BLaER1 (cell line): Measurements from ENCODE around the gene NUP85.
A peak's percentile ranks its signal among the peaks of the same experiment; 100 is the strongest.

Experiments used
- H3K27ac ChIP-seq: shearing (Covaris generic); formaldehyde crosslinking; 2 replicates; pipeline ENCODE4 v1.8.1; 2022
- H3K27me3 ChIP-seq: shearing (Covaris generic); formaldehyde crosslinking; 2 replicates; pipeline ENCODE4 v1.8.1; 2022
- H3K36me3 ChIP-seq: shearing (Covaris generic); formaldehyde crosslinking; 2 replicates; pipeline ENCODE4 v1.8.1; 2022
- H3K4me1 ChIP-seq: shearing (Covaris generic); formaldehyde crosslinking; 2 replicates; pipeline ENCODE4 v1.8.1; 2022
- H3K4me2 ChIP-seq: shearing (Covaris generic); formaldehyde crosslinking; 2 replicates; pipeline ENCODE4 v1.8.1; 2022
- H3K4me3 ChIP-seq: shearing (Covaris generic); formaldehyde crosslinking; 2 replicates; pipeline ENCODE4 v1.8.1; 2022
- H3K9ac ChIP-seq: shearing (Covaris generic); formaldehyde crosslinking; 2 replicates; pipeline ENCODE4 v1.8.1; 2022
- H3K9me3 ChIP-seq: shearing (Covaris generic); formaldehyde crosslinking; 2 replicates; pipeline ENCODE4 v1.8.1; 2022
- H4K20me1 ChIP-seq: shearing (Covaris generic); formaldehyde crosslinking; 2 replicates; pipeline ENCODE4 v1.8.1; 2022
- Cebpa-rat ChIP-seq: shearing (Covaris generic); IDR thresholded peaks from 2 replicates; pipeline ENCODE4 v1.8.1; 2022

The NUP85 gene

DNA sequence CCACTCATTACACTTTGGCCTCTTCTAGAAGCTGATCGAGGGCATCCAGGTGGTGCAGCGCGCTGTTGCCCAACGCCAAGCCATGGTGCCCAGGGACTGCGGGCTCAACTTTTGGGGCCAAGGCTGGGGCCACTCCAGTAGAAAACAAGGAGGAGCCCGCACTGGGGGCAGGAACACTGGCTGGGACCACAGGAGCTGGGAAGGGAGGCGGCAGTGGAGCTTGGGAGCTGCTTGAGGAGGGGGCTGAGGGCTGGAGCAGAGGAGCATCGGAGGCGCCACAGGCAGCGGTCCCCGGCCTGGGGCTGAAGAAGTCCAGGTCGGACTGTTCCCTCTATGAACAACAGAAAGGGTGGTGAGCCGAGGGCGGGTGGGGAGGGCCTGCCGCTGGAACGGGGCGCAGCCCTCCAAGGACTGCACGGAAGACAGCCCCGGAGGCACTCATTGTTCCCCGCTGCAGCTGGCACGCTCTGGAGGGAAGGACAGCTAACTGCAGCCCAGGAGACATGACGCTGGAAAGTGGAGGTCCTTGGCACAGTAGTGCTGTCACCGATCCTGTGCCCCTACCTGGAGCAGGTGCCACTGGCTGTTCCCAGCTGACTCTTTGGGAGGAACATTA lies 34.4 kb downstream of the NUP85 start:
- H3K9me3 ChIP-seq = no peaks in the 10 kb centered on the region
- H3K36me3 ChIP-seq = peaks cover 94% of the 10 kb centered on the region
- H3K4me1 ChIP-seq = peaks cover 46% of the 10 kb centered on the region
- H4K20me1 ChIP-seq = peaks cover 53% of the 10 kb centered on the region
- H3K4me3 ChIP-seq = no peak overlapping the region
- H3K9ac ChIP-seq = no peak overlapping the region
- H3K27ac ChIP-seq = no peak overlapping the region
- no peak overlapping the region for H3K4me2 ChIP-seq
- H3K27me3 ChIP-seq = no peaks in the 10 kb centered on the region
- no peak for TF ChIP-seq Cebpa-rat

GRCh38 chr17:75240394-75241142 lies 35.1 kb downstream of the NUP85 start:
- Histone ChIP-seq H3K4me1 (peaks cover 53% of the 10 kb centered on the region), H4K20me1 (peaks cover 54% of the 10 kb centered on the region), H3K9me3 (no peaks in the 10 kb centered on the region), H3K27ac (0 out of 2 replicates have a peak overlapping the region, but pooled peaks have one; percentile 26), H3K9ac (no peak overlapping the region), H3K36me3 (peaks cover 94% of the 10 kb centered on the region), H3K27me3 (no peaks in the 10 kb centered on the region), H3K4me3 (no peak overlapping the region), H3K4me2 (0 out of 2 replicates have a peak overlapping the region, but pooled peaks have one; percentile 9)
- TF ChIP-seq Cebpa-rat = no peak

GRCh38 chr17:75241143-75241430 lies 35.6 kb downstream of the NUP85 start:
- peaks cover 59% of the 10 kb centered on the region for H4K20me1 ChIP-seq
- 0 out of 2 replicates have a peak overlapping the region, but pooled peaks have one; percentile 26 for H3K27ac ChIP-seq
- H3K27me3 ChIP-seq = no peaks in the 10 kb centered on the region
- H3K36me3 ChIP-seq = peaks cover 94% of the 10 kb centered on the region
- no peak for TF ChIP-seq Cebpa-rat
- 0 out of 2 replicates have a peak overlapping the region, but pooled peaks have one; percentile 9 for H3K4me2 ChIP-seq
- H3K9me3 ChIP-seq = no peaks in the 10 kb centered on the region
- no peak overlapping the region for H3K4me3 ChIP-seq
- no peak overlapping the region for H3K9ac ChIP-seq
- peaks cover 58% of the 10 kb centered on the region for H3K4me1 ChIP-seq

GRCh38 chr17:75241502-75241901 lies 36.0 kb downstream of the NUP85 start:
- H3K9ac ChIP-seq = no peak overlapping the region
- no peak for TF ChIP-seq Cebpa-rat
- peaks cover 94% of the 10 kb centered on the region for H3K36me3 ChIP-seq
- no peaks in the 10 kb centered on the region for H3K27me3 ChIP-seq
- no peak overlapping the region for H3K4me3 ChIP-seq
- peaks cover 61% of the 10 kb centered on the region for H4K20me1 ChIP-seq
- H3K27ac ChIP-seq = no peak overlapping the region
- no peaks in the 10 kb centered on the region for H3K9me3 ChIP-seq
- peaks cover 62% of the 10 kb centered on the region for H3K4me1 ChIP-seq
- H3K4me2 ChIP-seq = no peak overlapping the region

DNA sequence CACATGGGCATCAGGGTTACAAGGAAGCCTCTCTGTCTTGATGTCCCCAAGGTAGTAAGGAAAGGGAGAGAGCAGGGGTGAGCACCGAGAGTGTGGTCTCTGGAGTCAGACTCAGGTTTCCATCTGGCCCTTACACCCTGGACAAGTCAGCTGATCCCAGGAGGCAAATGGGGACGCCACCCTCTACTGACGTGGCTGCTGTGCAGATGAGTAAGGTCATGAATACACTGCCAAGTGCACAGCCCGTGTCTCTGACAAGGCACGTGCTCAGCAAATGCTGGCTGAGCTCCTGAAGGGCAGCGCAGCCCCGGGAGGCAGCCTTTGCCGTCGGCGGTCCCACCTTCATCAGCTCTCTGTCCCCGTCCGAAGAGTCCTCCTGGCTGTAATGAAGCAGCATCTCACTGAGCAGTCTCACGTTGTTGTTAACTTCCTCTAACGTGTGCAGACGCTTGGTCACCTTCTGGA lies 36.5 kb downstream of the NUP85 start:
- Histone ChIP-seq H3K27ac (0 out of 2 replicates have a peak overlapping the region, but pooled peaks have one; percentile 78), H3K27me3 (no peaks in the 10 kb centered on the region), H3K4me2 (no peak overlapping the region), H3K9ac (no peak overlapping the region), H3K36me3 (peaks cover 94% of the 10 kb centered on the region), H4K20me1 (peaks cover 57% of the 10 kb centered on the region), H3K4me1 (peaks cover 65% of the 10 kb centered on the region), H3K4me3 (no peak overlapping the region), H3K9me3 (no peaks in the 10 kb centered on the region)
- TF ChIP-seq Cebpa-rat = no peak

GRCh38 chr17:75242461-75243042 lies 37.1 kb downstream of the NUP85 start:
- Histone ChIP-seq H3K36me3 (peaks cover 91% of the 10 kb centered on the region), H3K9ac (no peak overlapping the region), H3K27ac (peak overlapping the region; percentile 78; the same call in 1 of the 2 replicates), H4K20me1 (peaks cover 53% of the 10 kb centered on the region), H3K4me3 (no peak overlapping the region), H3K9me3 (no peaks in the 10 kb centered on the region), H3K27me3 (no peaks in the 10 kb centered on the region), H3K4me1 (peaks cover 63% of the 10 kb centered on the region), H3K4me2 (no peak overlapping the region)
- no peak for TF ChIP-seq Cebpa-rat

DNA sequence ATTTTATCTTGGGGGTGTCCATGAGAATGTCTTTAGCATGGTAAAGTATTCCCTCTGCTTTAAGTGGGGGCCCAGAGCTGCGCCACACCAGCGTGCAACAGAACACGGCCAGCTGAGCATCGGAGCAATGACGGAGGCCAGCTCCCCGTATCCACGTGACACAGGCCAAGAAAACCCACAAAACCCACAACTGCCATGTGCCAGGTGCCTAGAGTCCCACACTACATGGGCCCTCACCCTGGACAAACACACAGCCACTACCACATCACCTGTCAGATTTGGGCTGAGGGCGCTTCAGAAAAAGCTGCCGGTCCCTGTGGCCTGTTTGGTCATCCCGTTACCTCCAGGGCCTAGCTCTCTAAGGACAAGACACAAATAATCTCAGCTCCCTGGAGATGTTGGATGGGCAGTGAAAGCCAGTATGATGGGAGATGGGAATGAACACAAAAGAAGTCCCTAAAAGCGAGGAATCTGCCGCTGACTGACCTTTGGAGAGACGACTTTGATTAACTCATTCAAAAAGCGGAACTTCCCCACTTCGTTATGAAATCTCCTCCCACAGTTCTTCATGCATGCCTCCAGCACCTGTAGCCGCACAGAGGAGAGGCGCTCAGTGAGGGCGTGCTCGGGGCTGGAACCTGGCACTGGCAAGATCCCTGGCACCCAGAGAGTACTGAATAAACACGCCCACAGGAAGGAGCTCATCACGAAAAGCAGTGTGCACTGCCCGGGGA lies 38.8 kb downstream of the NUP85 start:
- Histone ChIP-seq H3K27me3 (no peaks in the 10 kb centered on the region), H3K4me1 (peaks cover 59% of the 10 kb centered on the region), H3K36me3 (peaks cover 78% of the 10 kb centered on the region), H3K4me3 (0 out of 2 replicates have a peak overlapping the region, but pooled peaks have one; percentile 24), H3K9ac (peak overlapping the region; percentile 68), H4K20me1 (peaks cover 51% of the 10 kb centered on the region), H3K4me2 (peak overlapping the region; percentile 86), H3K27ac (peak overlapping the region; percentile 78), H3K9me3 (no peaks in the 10 kb centered on the region)
- TF ChIP-seq Cebpa-rat = peak; percentile 68; the same call in 1 of the 2 replicates

GRCh38 chr17:75245011-75245410 lies 39.5 kb downstream of the NUP85 start:
- Histone ChIP-seq H3K27me3 (no peaks in the 10 kb centered on the region), H3K4me1 (peaks cover 66% of the 10 kb centered on the region), H3K27ac (peak overlapping the region; percentile 78), H3K9ac (peak overlapping the region; percentile 68), H3K4me3 (peak overlapping the region; percentile 24; the same call in 1 of the 2 replicates), H3K9me3 (no peaks in the 10 kb centered on the region), H3K4me2 (peak overlapping the region; percentile 86), H3K36me3 (peaks cover 71% of the 10 kb centered on the region), H4K20me1 (peaks cover 53% of the 10 kb centered on the region)
- no peak for TF ChIP-seq Cebpa-rat

DNA sequence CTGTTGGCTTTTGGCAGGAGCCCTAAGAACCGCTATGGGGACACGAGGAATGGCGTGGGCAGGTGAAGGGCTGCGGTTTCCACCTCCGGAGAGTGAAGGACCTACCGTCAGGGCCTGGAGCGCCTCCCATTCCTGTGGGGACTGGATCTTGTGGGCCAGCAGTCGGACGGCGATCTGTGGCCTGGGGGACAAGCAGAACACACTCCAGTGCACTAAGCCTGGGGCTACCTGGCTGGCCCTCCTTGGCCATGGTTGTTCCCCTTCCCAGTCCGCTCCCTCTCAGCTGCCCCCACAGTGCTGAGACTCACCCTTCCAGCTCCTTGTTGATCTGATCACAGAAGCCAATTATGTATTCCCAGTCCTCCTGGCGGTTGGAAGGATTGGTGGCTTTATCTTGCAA lies 40.9 kb downstream of the NUP85 start:
- no peaks in the 10 kb centered on the region for H3K9me3 ChIP-seq
- peak overlapping the region; percentile 78 for H3K27ac ChIP-seq
- H3K27me3 ChIP-seq = no peaks in the 10 kb centered on the region
- H3K36me3 ChIP-seq = peaks cover 57% of the 10 kb centered on the region
- no peak overlapping the region for H3K4me3 ChIP-seq
- H3K4me2 ChIP-seq = peak overlapping the region; percentile 86; the same call in 1 of the 2 replicates
- no peak for TF ChIP-seq Cebpa-rat
- H4K20me1 ChIP-seq = peaks cover 67% of the 10 kb centered on the region
- peak overlapping the region; percentile 68; the same call in 1 of the 2 replicates for H3K9ac ChIP-seq
- peaks cover 69% of the 10 kb centered on the region for H3K4me1 ChIP-seq
